CD4-positive, alpha-beta T cell treated with Interleukin-12 subunit alpha and Interleukin-12 subunit beta, for 1 hour (primary cell): ENCODE results near the gene EPN2.

ENCODE experiments used
- DNase-seq: peaks from one replicate; pipeline ENCODE4 v3.0.0-alpha.2; 2020

EPN2 gene

DNA sequence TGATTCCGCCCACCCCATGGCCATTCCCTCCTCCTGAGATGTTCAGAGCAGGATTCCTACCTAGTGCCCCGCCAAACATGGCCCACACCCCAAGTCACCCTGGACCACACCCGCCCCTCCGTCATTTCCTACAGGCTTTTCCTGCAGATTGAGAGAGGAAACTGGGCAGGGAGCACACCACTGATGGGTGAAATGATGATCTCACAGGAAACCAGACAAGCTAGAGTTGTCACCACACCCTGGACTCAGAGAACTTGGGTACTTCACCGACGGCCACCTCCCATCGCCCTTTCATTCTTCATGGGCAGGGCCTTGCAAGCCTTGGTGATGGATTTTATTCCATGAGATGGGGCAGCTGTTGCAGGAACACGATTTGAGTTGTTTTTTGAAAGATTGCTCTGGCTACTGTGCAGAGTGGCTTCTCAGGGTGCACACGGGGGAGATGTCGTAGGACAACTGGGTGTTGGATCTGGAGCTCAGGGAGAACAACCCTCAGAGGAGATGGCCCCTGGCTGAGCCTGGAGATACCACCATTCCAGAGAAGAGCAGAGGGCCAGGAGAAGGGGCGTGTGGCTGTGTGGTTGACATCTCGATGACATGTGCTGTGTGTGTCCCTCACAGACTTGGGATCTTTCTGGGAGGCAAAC lies 132.8 kb downstream of the EPN2 start:
- peak; percentile 61 for DNase-seq

DNA sequence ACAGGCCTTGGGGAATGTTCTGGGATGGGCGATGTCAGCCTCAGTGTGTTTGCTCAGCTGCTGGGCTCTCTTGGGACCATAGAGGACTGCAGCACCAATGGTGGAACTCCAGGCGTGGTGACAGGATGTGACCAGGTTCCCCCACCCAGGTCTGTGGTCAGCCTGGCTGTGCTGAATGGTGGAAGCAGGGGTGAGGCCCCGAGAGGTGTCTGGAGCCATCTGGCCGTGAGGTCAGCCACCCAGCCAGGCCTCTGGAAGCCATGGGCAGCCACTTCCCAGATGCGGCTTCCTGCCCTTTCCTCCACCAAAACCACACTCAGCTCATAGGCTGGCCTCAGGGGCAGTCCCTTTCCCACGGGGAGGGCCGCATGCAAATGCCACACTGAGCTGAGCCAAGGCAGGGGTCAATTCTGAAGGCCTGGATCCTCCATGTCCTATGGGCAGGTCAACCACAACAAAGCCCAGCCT lies 133.4 kb downstream of the EPN2 start:
- peak; percentile 38 for DNase-seq

DNA sequence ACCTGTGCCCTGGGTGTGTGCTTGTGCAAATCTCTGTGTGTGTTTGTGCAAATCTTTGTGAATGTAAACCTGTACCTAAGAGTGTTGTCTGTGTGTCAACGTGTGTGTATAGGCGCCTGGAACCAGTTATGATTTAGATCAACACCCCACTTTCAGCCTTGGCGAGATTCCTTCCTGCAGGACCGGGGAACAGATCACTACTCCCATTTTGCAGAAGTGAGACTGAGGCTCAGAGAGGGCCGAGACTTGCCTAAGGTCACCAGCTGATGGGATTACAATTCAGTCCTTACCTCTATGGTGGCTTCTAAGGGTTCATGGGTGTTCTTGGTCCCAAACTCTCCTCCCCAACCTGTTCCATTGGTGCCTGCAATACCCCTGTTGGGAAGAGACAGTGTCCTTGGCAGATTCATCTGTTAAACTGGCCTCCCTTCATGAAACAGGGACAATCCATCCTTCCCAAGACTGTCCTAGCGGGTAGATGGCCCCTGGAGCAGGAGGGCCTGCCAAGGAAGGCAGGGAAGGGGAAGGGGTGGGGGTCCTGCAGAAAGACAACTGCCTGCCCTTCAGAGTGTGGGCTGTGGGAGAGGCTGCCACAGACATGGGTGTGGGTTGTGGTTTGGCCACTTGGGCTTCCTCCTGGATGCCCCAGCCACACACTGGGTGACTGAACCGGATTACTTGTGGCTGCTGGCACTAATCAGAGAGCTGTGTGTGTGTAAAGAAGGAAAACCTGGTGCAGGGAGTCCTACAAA lies 134.3 kb downstream of the EPN2 start:
- peak; percentile 28 for DNase-seq

- DNase-seq, result no peak
Measured at GRCh38 chr17:19372011-19372370, 134.8 kb downstream of the EPN2 start.

DNA sequence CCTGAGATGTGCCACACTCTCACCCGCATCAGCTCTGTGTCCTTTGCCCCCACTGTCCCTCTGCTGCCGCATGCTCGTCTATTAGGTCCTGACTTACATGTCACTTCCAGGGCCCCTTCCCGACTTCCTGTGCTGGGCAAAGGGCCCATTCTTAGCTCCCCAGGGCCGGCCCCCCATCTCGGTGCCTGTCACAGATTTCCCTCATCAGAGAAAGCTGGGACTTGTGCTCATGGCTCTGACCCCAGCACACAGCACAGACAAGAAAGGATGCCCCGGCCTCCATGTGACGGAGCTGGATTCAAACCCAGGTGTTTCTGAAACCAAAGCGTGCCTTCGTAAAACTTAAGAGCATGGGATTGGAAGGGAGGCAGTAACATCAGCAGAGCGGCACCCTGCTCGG lies 135.3 kb downstream of the EPN2 start:
- no peak for DNase-seq

DNA sequence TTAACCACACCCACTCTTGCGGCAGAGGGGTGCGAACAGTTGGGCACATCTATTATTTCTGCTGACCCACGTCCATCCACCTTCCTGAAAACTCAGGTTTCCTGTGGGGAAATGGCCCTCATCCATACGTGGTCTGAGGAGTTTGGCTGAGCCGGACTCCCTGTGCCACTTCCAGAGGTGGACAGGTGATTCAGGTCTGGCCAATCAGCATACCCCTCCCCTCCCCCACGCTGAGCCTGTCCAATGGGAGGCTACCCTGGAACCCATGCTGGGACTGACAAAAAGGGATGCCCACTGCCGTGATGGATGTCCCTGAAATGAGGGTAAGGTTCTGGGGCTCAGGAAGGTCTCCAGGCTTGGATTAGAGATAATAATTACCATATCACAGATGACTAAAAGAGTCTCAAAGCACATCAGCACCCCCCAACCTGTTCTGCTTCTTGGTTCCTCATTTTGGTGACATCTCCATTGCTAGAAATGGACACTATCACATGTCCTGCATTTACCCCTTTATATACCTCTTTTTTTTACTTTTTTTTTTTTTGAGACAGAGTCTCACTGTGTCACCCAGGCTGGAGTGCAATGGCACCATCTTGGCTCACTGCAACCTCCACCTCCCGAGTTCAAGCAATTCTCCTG lies 135.8 kb downstream of the EPN2 start:
- no peak for DNase-seq

DNA sequence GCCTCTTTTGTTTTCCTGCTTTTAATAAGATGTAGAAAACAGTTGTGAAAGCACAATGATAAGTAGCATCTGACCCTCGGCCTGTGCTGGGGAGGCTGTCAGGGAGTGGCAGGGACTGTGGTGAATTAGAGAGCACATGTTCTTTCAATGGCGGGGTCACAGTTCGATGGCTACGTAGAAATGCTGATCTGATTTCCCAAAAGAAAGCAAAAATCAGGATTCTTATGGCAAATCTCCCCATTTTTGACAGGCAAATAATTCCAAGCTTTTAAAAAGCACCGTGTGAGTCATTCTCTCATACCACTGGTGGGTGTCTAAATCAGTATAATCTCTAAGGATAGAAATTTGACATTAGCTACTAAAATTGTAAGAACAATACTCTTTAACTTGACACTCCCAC lies 137.0 kb downstream of the EPN2 start:
- DNase-seq, result no peak

DNA sequence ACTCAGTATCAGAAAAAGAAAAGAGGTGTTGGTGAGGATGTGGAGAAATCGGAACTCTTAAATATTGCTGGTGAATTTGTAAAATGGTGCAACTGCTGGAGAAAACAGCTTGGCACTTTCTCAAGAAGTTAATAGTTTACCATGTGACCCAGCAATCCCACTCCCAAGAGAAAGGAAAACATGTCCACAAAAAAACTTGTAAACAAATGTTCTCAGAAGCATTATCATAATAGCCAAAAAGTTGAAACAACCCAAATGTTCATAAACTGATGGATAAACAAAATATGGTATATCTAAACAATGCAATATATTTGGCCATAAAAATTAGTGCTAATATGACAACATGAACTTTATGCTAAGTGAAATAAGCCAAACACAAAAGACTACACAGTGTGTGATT lies 138.6 kb downstream of the EPN2 start:
- DNase-seq, result no peak

GRCh38 chr17:19376811-19377210 lies 139.6 kb downstream of the EPN2 start:
- DNase-seq, result no peak

- peak; percentile 97 for DNase-seq
Measured at GRCh38 chr17:19377602-19378415, 140.6 kb downstream of the EPN2 start.

DNA sequence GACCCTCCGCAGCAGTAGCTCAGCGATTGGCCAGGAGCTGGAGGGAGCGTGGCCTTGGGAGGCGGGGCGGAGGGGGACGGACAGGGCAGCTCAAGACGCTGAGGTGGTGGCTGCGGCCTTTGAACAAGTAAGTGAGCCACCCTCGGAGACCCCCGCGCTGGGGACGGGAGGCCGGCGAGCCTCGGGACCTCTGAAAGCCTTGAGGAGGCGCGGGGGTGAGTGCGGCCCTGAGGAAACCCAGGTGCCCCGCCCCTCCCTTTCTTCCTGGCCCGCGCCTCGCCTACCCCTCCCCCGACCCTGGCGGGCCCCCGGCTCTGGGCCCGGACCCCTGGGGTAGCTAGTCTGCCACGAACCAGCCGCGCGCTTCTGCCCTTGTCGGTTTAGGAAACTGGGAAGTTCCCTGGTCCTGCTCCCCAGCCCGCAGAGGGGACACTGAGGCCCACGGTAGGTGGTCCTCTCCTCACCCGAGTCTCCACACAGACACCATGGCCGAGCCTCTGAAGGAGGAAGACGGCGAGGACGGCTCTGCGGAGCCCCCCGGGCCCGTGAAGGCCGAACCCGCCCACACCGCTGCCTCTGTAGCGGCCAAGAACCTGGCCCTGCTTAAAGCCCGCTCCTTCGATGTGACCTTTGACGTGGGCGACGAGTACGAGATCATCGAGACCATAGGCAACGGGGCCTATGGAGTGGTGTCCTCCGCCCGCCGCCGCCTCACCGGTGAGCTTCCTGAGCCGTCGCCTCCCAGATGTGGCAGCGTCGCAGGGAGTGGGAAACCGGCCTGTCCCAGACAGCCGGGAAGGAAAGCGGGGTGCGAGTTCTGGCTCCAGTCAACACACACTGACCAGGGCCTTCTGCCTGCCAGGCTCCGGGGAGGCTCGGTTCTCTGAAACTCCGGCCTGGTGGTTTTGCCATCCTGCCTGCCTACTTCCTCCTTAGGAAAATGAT lies 141.5 kb downstream of the EPN2 start, which contains the start of gene MAPK7:
TSS of gene MAPK7 (plus strand) at position 83 of the 945 bp plus-strand sequence. CDS start at position 486, 403 bp downstream.
- DNase-seq, result no peak

- no peak for DNase-seq
Measured at GRCh38 chr17:19379361-19380065, 142.3 kb downstream of the EPN2 start.

- DNase-seq, result no peak
Measured at GRCh38 chr17:19380481-19381301, 143.5 kb downstream of the EPN2 start.

DNA sequence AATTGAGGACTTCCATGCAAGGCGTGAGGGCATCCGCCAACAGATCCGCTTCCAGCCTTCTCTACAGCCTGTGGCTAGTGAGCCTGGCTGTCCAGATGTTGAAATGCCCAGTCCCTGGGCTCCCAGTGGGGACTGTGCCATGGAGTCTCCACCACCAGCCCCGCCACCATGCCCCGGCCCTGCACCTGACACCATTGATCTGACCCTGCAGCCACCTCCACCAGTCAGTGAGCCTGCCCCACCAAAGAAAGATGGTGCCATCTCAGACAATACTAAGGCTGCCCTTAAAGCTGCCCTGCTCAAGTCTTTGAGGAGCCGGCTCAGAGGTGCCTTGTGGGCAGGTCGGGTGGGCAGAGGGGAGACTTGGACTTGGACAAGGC lies 144.2 kb downstream of the EPN2 start:
- DNase-seq, result no peak

DNA sequence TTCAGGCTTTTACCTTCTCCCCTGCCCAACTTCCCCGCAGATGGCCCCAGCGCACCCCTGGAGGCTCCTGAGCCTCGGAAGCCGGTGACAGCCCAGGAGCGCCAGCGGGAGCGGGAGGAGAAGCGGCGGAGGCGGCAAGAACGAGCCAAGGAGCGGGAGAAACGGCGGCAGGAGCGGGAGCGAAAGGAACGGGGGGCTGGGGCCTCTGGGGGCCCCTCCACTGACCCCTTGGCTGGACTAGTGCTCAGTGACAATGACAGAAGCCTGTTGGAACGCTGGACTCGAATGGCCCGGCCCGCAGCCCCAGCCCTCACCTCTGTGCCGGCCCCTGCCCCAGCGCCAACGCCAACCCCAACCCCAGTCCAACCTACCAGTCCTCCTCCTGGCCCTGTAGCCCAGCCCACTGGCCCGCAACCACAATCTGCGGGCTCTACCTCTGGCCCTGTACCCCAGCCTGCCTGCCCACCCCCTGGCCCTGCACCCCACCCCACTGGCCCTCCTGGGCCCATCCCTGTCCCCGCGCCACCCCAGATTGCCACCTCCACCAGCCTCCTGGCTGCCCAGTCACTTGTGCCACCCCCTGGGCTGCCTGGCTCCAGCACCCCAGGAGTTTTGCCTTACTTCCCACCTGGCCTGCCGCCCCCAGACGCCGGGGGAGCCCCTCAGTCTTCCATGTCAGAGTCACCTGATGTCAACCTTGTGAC lies 144.7 kb downstream of the EPN2 start:
- no peak for DNase-seq

- DNase-seq, result no peak
Measured at GRCh38 chr17:19382531-19383444, 145.6 kb downstream of the EPN2 start.

DNA sequence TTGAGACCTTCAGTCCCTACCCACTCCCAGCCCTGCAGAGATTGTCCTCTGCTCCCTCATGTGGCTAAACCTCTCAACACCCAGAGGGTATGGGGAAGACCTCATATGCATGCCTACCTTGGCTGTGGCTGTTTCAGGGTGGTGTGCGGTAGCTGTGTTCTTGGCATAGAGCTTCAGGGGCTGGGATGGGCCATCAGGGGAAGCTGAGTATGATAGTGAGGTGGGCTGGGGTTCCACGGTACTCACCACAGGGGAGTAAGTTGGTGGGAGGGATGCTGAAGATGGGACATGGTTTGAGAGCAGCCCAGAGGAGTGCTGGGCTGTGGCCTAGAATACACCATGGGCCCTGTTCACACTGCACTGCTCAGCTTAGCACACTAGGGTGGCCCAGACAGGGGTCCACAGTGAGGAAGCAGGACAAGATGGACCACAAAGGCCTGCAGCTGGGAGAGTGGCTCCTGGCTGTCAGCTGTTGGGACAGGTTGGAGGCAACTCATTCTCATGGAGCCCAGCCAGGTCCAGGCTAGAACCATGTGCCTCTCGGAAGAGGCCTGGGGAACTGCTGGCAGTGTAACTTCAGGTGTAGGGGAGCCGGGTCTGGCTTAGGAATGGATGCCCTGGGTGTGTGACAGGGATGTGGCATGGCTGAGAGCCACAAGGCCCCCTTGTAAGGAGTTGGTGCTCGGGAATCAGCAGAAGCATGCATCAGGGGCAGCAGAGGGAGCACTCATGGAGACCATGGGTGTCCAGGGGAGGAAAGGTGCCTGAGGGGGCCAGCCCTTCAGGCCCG lies 146.7 kb downstream of the EPN2 start:
- no peak for DNase-seq
